GM21367 (cell line): ENCODE measurements around the gene CDH20.

Experiments
- ATAC-seq: cut with Tn5 transposase; IDR thresholded peaks from one replicate; pipeline ENCODE4 v1.9.1; 2021; ENCODE audit not compliant: unreplicated experiment

CDH20 gene

DNA sequence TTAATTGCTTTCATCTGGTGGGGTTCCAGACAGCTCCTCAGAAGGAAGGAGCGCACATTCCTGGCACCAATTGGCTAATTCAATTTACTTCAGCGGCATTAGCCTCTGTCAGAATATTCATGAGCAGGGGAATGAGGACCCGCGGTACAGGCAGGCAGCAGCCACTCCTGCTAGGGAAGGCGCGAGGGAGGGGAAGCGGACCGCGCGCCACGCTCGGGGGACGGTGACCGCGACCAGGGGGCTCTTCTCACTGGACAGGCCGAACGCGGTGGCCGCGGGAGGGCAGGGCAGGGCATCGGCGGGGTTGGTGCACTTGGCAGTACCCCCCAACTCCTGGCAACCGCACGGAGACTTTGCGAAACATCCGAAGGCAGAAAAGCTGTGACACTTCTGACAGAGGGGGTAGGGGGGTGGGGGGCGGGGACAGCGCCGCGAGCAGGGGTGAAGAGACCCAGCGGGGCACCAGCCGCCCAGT, at the start of gene CDH20:
TSS of gene CDH20 (plus strand) at position 160 of the 475 bp plus-strand sequence.
- no peak for ATAC-seq

DNA sequence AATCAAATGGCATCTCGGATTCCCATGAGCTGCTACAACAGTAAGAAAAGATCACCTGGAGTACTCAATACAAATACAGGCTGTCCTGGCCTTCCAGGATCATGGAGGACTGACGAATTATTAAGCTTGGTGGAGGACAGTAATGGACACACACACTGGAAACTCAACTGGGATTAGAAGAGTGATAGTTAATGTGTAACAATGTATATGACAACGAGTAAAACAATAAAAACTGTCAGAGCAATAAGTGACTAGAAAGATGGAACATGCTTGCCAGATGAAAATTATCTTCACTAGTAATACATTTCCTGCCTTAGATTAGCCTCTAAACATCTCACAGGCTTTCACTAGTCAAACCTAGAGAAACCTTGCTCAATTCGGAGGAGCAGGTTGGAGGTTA, 49.2 kb upstream of the CDH20 start:
- no peak for ATAC-seq

DNA sequence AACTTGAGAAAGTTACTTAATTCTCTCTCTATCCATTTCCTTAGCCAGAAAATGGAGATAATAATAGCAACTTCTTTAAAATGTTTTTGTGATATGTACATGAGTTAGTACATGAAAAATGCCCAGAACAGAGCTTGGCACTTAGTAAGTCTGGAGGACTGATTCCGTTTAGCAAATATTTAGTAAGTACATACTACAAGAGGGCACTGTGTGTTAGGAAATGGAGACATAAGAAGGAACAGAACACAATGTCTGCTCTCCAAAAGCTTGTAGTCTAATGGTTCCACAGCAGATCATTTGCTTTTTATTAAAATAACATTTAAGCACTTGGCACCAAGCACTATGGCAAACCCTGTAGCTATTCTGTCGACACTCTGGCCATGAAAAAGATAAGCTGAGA, 47.5 kb upstream of the CDH20 start:
- ATAC-seq = no peak

DNA sequence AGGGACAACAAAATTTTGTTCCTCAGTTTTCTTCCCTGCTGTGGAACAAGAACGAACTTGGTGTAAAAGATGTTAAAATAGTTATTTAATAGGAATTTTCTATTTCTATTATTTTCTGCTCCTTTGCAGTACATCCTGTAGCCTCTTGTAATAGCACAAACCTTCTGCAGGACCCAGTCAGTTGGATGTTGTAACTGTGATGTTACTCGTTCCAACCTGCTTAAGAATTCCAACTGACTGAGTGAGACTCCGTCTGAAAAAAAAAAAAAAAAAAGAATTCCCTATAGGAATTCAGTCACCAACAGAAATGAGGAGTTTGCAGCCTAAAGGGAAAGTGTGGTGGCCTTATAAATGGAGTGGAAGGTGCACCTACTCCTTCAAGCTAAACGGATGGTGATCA, 46.4 kb upstream of the CDH20 start:
- no peak for ATAC-seq

DNA sequence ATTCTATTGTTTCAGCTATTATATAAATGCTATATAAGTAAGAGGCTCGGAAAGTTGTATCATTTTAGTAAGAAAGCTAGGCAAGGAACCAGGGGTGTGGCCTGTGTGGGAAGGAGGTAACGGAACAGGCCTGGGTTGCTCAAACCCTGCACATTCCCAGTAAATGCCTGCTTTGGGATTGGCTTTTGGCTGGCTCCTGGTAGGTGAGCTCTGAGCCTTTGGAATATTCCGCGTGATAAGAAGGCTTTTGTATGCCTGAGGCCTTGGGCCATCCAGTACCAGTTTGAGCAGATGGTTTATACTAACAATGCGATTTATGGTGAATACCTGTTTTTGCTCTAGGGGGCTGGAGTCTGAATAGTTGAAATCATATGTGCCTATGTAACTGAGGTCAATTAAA, 42.6 kb upstream of the CDH20 start:
- ATAC-seq = no peak

DNA sequence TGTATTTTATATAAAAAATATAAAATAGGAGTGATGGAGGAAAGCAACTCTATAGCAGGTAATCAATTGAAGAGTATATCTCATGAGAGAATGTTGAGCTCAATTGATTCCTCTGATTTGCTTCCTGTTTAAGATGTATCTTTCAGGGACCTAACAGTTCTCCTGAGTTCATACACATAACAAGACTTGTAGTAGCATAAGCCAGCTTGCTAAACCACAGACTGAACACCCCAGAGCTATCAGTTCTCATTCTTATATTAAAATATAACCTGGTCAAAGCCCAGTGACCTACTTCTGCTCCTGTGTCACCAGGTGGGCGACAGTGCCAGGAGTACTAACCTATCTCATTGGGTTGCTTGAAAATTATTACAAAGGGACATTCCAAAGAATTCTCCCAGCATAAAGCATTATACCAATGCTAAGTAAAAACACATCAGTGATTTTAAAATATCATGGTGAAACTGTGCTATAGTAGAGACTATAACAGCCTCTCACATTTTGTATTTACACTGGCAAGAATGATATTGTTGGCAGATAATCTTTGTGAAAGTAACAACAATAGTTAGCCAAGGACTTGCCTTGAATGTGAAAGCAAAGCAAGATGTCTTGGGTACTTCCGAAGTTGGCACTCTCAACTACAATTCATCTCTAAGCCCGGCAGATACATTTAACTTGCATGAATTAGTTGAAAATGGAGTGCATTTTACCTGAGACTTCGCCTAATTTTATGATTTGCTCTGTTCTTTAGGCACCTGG, 40.8 kb upstream of the CDH20 start:
- no peak for ATAC-seq

DNA sequence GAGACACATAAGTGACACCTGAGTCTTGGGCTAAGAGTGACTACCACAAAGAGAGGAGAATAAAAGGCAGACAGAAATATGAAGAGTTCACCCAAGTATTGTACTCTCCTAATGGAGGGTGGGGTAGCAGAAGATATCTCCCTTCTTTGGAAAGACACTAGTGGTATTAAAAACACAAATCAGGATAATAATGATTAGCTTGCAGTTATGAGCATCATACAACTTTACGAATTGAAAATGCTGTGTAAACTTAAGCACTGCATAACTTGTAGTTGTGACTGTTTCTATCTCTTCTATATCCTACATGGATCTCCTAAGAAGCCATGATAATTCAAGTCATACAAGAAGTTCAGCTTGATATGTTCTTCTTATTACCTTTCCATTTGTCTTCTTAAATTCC, 38.1 kb upstream of the CDH20 start:
- ATAC-seq = no peak

DNA sequence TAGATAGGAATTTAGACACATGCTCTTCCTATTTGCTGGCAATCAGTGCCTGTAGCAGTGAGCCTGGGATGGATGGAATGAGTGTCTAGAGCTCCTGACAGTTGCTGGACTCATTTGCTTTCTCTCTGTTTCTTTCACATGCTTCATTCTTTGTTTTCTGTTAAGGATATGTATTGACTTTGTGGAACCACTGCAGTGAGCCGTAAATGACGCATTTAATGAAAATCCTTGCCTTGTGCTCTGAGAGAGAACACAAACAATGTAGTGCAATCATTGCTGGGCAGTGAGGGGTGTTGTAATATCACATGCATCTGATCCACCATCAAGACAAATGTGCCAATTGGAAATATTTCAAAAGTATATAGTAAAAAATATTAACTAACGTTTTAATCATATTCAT, 25.2 kb upstream of the CDH20 start:
- ATAC-seq = no peak

DNA sequence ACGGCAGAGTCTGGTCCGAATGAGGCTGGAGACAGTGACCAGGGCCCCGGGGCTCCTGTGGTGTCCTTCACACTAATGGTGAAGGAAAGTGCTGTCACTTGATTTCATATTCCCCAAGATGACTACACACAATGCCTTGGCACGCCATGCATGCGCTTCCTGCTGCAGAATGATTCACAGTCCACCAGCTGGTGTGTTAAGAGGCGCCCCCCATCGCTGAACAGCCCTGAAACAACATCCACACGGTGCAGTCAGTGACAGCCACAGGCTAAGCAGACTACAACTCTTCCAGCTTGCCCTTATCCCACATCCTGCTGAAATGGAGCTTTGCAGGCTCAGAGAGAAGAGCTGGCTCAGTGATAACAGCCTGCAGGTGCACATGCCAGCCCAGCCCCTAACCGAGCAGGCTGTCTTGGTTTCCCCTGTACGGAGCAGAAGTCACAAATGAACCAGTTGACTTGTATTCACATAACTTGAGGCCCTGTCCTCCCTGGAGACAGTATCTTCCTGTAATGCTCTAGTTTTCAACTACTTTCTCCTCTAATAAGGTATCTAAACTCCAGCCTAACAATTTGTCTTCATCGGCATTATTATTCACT, 24.3 kb upstream of the CDH20 start:
- no peak for ATAC-seq

DNA sequence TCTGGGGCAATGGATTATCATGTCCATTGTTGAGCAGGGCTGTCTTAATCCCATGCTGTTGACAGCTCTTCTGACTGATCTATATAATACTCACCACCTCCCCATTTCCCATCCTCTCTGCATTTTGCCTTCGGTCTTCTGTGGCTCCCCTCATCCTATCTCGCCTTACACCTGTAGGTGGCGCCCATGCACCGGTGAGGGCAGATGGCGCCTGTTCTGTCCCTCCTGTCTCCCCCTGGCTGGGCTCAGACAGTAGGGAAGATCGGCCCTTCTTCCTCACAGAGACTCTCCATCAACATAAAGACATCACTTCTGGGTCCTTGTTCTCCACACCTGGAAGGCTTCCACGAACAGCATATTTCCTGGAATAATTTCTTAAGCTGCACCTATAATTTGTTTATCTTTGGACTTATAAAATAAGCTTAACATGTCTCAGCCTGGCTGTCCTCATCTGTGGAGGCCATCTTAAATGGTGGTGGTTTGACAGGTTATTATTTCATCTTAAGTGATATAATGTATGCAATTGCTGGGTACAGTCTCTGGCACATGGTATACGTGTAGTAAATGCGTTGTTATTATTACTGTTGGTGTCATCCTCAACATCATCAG, 10.9 kb upstream of the CDH20 start:
- peak; percentile 96 for ATAC-seq

DNA sequence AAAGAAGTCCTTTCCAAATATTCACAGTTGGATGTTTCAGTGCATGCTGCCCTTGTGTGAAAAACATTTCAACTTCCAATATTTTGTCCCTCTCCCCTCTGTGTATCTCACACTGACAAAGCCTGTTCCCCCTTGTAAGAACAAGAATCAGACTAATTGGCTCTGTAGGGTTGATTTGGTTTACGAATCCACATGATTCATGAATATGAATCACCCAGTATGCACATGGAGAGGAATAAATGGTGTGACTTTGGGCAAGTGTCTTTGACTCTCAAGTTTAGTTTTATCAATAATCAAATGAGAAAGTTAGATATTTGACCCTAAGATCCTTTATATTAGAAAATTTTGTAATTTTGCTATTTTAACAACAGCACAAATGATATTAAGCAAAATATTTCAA, 9.3 kb upstream of the CDH20 start:
- ATAC-seq = no peak

DNA sequence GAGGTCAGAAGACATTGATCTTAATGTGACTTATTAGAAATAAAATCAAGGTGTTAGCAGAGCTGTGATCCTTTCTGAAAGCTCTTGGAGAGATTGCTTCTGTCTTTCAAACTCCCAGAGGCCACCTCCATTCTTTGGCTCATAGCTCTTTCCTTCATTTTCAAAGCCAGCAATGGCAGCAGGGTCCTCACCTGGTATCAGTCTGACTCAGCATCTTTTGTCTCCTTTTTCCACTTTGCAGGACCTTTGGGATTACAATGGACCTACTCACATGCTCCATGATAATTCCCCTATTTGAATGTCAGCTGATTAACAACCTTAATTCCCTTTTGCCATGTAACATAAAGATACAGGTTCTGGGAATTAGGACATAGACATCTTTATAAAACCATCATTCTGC, 6.8 kb upstream of the CDH20 start:
- ATAC-seq = no peak

DNA sequence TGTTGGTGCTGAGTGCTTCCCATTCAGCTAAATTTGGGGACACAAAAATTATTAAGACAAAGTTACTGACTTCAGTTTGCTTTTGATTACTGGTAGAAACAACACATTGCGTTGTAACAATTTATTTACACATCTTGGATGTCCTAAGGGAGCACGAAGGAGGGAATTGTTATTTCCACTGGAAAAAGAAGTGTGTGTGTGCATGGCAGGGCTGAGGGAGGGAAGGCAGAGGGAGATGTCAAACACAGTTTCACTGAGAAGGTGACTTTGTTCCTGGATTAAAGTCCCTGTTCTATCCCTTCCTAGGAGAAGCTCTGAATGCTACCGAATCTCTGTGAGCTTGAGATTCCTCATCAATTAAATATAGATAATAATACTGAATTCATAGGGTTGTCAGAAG, 3.8 kb upstream of the CDH20 start:
- ATAC-seq = no peak

DNA sequence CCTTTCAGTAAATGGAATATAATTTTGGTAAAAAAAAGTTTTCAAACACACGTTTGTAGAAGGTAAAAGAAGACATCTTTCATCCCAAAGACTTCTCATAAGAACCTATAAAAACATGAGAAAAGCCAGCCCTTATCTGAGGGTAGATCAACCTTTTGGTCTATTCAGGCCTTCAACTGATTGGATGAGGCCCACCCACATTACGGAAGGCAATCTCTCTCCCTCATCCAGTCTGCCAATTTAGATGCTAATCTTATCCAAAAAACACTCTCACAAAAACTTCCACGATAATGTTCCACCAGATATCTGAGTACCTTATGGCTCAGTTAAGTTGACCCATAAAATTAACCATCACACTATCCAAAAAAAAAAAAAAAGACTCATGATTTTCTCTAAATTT, 2.2 kb upstream of the CDH20 start:
- no peak for ATAC-seq

DNA sequence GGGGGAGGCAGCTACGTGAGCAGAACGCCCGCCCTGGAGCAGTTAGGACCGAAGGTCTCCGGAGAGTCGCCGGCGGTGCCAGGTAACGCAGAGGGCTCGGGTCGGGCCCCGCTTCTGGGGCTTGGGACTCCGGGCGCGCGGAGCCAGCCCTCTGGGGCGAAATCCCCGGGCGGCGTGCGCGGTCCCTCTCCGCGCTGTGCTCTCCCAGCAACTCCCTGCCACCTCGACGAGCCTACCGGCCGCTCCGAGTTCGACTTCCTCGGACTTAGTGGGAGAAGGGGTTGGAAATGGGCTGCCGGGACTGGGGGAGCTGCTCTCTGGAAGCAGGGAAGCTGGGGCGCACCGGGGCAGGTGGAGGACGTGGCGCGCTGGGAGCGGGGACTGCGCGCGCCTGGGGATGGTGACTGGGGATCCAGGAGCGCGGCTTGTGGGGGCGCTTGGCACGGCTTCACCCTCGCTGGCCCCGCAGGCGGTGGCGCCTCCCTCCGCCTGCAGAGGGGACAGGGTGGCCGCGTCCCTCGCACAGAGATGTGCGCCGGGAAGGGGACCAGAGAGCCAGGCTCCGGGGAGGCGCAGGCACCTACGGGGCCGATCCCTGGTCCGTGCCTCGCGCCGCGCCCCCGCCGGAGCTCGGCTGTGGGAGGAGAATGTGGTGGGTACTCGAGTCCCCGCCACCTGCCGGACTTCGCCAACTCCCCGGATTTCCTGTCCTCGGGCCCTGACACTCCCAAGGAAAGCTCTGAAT, 688 bp downstream of the CDH20 start:
- no peak for ATAC-seq

DNA sequence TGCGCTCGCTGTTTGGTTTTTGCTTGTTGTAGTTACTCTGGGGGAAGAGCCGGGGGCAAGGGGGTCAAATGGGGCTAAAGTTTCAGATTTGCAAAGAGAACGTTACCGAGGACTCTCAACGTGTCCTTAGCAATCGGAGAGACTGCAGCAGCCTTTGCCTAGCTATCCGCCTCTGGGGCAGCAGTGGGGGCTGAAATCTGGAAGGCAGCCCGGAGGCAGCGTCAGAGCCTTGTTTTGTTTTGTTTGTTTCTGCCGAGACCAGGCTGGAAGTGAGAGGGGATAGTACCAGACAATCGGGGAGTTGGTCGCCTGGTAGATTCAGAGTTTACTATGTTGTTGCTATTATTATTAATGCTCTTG, 1.2 kb downstream of the CDH20 start:
- no peak for ATAC-seq

DNA sequence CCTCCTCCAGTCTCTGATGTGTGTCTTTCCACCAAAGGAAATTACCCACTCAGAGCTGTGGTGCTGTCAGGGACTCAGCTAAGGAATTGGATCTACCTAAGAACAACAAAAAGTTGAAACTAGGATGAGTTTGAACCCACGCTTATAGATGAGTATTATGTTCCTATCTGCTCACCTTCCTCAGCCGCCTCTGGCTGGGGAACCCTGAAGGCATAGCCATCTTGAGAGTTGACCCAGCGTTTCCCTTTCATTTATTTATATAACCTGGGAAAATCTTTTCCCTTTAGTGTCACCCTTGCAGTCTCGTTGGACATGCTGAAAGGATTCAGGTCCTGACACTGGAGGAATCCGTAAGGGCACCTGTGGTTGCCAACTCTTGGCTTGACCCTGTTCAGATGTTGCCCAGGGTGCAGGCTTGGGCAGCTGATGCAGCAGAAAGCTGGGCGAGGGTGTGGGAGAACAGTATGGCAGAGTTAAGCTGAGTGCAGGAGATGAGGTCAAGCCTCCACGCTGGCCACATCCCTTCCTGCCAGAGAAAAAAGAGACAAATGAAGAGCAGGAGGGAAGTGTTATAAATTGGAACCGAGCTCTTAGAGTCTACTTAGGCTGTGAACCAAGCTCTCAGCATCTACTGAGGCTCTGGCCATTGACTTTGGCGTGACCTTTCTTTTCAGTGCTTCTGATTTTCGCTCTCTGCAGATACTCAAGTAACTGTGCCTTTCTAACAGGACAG, 1.9 kb downstream of the CDH20 start:
- no peak for ATAC-seq

DNA sequence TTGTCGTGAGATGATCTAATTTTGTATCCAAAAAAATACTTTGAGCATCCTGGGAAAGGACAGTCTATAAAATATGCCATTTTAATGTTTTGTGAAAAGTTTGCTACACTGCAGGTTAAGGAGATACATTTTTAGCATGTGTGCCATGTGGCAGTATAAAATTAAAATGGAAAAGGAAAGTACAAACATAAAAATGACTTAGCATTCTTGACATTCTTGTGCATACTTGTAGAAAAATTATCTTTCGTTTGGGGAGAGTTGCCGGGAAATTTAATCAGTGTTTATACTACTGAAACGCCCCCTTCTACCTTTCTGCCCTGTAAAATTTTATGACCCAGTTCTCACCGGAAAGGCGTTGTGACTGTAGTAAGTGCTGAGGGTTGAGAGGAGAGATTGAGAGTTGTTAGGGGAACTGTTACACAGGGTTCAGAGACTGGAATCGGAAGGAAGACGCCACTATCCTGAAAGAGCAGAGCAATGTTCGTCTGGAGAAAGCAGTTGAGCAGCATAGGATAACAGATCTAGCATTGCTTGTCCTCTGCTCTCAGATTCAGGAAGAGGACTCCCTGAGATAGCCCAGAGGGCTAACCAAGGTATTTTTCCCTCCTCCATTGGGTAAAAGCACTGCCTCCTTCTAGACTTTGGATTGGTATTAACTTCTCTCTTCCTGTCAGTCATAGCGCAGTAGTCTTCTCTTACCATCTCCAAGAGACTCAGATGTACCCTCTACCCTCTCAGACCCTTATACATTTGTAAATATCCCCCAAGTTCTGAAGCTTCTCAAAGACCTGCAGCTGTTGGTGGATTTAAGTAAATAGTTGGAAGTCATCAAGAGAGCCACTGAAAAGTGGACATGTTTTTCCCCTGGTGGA, 2.7 kb downstream of the CDH20 start:
- ATAC-seq = no peak

DNA sequence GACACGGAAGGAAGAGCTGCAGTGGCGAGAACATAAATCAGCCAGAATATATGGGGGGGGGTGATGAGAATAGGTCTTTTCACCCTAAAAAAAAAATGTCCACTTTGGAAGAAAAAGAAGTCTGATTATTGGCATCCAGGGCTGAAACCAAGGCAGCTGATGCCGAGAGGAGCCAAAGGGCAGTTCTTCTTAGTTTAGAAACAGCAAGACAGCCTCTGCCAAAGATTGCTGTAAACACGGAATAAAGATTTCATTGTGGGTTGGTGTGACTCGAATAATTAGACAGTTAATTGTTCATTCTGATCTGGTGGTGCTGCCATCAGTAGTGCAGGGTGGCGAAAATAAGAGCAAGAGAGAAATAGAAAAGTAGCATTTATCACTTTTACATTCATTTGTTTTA, 3.5 kb downstream of the CDH20 start:
- no peak for ATAC-seq

DNA sequence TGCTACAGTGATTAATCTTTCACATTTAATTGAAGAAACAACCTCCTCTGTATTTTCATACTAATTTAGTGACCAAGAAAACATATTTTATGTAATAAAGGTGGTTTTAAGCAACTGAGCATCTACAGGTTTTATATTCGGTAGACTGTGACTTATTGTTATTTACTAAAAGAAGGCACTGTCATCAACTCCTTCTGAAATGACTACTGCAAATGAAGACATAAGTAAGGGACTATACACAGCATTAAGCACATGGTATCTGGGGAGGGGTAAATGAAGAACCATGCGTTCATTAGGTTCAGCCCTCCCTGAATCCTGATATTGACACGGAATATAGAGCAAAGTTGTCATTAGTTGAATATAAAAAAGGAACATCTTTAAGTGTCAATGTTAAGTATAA, 4.3 kb downstream of the CDH20 start:
- ATAC-seq = no peak
